Measurements from ENCODE around the gene STAT3. TPM values are rescaled to one million over a fixed set of nuclear protein-coding genes. Genes with fewer than 3 reads are reported as not detected.
A peak's percentile ranks its signal among the peaks of the same experiment; 100 is the strongest.

STAT3 gene
- total RNA-seq, 4 donors from 2014 or later = 178 to 219 (median 191) TPM

DNA sequence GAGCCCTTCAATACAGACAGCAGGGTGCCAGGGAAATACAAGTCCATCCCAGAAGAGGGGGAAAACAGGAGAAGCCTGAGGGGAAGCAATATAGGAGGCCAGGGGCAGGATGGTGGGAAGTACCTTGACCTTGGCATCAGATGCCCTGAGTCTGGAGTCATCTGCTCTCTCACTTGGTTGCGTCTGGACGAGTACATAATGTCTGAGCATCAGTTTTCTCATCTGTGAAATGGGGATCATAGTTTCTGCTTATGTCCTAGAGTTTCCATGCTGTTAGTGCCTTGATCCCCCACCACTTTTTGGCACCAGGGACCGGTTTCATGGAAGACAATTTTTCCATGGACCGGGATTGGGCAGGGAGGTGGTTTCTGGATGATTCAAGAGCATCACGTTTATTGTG, 97.7 kb downstream of the STAT3 start:
- peaks cover 0 to 25% (median 0%) of the 10 kb centered on the region in 3 donors for H3K36me3 ChIP-seq
- peak in 1 of 3 donors; percentile 14 for DNase-seq
- H3K27ac ChIP-seq = no peak overlapping the region
- TF ChIP-seq, protein P1, sequence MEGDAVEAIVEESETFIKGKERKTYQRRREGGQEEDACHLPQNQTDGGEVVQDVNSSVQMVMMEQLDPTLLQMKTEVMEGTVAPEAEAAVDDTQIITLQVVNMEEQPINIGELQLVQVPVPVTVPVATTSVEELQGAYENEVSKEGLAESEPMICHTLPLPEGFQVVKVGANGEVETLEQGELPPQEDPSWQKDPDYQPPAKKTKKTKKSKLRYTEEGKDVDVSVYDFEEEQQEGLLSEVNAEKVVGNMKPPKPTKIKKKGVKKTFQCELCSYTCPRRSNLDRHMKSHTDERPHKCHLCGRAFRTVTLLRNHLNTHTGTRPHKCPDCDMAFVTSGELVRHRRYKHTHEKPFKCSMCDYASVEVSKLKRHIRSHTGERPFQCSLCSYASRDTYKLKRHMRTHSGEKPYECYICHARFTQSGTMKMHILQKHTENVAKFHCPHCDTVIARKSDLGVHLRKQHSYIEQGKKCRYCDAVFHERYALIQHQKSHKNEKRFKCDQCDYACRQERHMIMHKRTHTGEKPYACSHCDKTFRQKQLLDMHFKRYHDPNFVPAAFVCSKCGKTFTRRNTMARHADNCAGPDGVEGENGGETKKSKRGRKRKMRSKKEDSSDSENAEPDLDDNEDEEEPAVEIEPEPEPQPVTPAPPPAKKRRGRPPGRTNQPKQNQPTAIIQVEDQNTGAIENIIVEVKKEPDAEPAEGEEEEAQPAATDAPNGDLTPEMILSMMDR (IDR thresholded peaks at IDR 0.05) = no peak
- TF ChIP-seq POLR2A (IDR thresholded peaks at IDR 0.05) = no peak
- no peaks in the 10 kb centered on the region for H3K9me3 ChIP-seq
- H3K4me3 ChIP-seq = no peak overlapping the region
- H3K4me1 ChIP-seq = peaks cover 0 to 34% (median 7%) of the 10 kb centered on the region in 4 donors
- no peaks in the 10 kb centered on the region for H3K27me3 ChIP-seq

DNA sequence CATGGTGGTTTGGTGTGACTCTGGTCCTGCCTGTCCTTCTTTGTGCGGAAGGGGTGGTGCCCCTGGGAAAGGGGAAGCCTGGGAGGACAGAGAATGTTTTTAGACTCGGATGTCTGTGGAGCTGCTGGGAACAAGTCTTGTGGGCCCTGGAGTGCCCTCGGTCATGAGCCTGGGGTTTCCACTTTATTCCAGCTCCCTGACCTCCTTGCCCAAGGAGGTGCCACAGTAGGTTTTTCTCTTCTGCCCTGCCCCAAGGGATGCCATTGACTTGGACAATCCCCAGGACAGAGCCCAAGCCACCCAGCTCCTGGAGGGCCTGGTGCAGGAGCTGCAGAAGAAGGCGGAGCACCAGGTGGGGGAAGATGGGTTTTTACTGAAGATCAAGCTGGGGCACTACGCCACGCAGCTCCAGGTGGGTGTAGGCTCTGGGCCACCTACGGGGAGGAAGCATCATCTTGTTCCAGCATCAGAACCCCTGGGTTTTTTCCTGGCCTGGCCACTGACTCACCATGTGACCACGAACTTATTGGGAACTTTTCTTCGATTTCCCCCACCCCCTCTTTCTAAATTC, 98.5 kb downstream of the STAT3 start:
- peak in 2 of 3 donors; percentile 40 to 48 for DNase-seq
- H3K27me3 ChIP-seq = no peaks in the 10 kb centered on the region
- H3K4me3 ChIP-seq = peak overlapping the region; percentile 69 to 89 (median 81)
- peaks cover 0 to 19% (median 0%) of the 10 kb centered on the region in 3 donors for H3K36me3 ChIP-seq
- no peaks in the 10 kb centered on the region for H3K9me3 ChIP-seq
- TF ChIP-seq, protein P1 (IDR thresholded peaks at IDR 0.05) = no peak
- no peak for TF ChIP-seq POLR2A (IDR thresholded peaks at IDR 0.05)
- H3K27ac ChIP-seq = peak overlapping the region; percentile 84 to 95 (median 90)
- peaks cover 0 to 34% (median 7%) of the 10 kb centered on the region in 4 donors for H3K4me1 ChIP-seq

DNA sequence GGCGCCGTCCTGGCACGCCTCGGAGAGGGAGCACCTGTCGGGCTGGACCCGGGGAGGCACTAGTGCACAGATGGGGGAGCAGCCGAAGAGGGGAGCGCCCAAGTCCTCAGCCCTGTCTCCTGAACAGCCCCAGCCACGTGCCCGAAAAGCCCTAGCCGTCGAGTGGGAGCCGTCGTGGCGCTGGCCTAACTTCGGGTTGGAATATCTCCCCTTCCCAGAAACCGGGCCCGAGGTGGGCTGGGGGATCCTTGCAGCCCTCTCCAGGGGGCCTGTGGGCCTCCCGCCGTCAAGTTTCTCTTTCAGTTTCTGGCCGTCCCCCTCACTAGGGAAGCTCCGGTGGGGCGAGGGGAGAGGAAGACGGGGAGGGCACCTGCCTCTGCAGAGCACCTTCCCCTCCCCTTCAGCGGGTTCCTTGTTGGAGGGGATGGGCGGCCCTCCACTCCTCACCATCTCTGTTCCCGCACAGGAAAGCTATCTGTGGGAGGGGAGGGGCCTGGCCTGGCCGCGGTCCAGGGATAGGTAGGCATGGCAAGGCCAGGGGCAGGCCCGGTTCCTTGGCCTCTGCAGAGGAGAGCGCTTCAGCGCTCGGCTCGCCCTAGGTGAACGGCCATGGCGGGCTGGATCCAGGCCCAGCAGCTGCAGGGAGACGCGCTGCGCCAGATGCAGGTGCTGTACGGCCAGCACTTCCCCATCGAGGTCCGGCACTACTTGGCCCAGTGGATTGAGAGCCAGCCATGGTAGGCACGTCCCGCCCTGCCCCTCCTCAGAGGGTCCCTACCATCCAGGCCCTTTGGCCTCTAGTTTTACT, 99.2 kb downstream of the STAT3 start:
- Histone ChIP-seq H3K9me3 (no peaks in the 10 kb centered on the region), H3K4me1 (peaks cover 0 to 34% (median 7%) of the 10 kb centered on the region in 4 donors), H3K4me3 (peak overlapping the region; percentile 69 to 89 (median 81)), H3K27ac (peak overlapping the region; percentile 84 to 95 (median 90)), H3K27me3 (no peaks in the 10 kb centered on the region), H3K36me3 (peaks cover 0 to 15% (median 0%) of the 10 kb centered on the region in 3 donors)
- TF ChIP-seq, protein P1 (IDR thresholded peaks at IDR 0.05) = no peak
- no peak for TF ChIP-seq POLR2A (IDR thresholded peaks at IDR 0.05)
- peak; percentile 68 to 77 (median 75) for DNase-seq

DNA sequence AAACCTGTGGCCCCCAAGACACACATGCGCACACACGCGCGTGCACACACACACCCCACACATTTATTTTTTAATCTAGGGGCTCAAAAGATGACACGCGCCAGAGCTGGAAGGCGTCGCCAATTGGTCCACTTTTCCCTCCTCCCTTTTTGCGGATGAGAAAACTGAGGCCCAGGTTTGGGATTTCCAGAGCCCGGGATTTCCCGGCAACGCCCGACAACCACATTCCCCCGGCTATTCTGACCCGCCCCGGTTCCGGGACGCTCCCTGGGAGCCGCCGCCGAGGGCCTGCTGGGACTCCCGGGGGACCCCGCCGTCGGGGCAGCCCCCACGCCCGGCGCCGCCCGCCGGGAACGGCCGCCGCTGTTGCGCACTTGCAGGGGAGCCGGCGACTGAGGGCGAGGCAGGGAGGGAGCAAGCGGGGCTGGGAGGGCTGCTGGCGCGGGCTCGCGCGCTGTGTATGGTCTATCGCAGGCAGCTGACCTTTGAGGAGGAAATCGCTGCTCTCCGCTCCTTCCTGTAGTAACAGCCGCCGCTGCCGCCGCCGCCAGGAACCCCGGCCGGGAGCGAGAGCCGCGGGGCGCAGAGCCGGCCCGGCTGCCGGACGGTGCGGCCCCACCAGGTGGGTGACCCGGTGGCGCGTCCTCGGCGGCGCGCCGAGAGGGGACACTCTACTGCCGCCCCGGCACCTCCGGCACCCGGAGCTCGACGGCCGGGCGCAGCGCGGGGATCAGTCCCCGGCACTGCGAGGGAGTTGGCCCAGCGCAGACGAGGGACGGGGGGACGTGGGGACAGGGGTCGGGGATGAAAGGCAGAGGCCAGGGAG, 100.1 kb downstream of the STAT3 start, which contains the start of gene STAT5A:
TSS of gene STAT5A (plus strand) at position 522 of the 826 bp plus-strand sequence. CDS start 914 bp downstream, outside the sequence.
- H3K4me1 ChIP-seq = peaks cover 0 to 34% (median 7%) of the 10 kb centered on the region in 4 donors
- peak; percentile 83 to 95 (median 89) for DNase-seq
- H3K27me3 ChIP-seq = no peaks in the 10 kb centered on the region
- no peaks in the 10 kb centered on the region for H3K9me3 ChIP-seq
- peak within 1 kb of the TSS; percentile 84 to 95 (median 90) for H3K27ac ChIP-seq
- TF ChIP-seq, protein P1 (IDR thresholded peaks at IDR 0.05) = peak in 1 of 6 experiments; percentile 15
- peak; percentile 67 to 70 for TF ChIP-seq POLR2A (IDR thresholded peaks at IDR 0.05)
- H3K4me3 ChIP-seq = peak within 1 kb of the TSS; percentile 69 to 89 (median 81)
- H3K36me3 ChIP-seq = peaks cover 0 to 8% (median 0%) of the 10 kb centered on the region in 3 donors
